Keratinocyte (primary cell): ENCODE results near the gene SOCS3. TPM values are rescaled to one million over a fixed set of nuclear protein-coding genes. Genes with fewer than 3 reads are reported as not detected.

ENCODE experiments used
- DNase-seq: peaks from one replicate; pipeline ENCODE4 v3.0.0-alpha.2; 2011; ENCODE audit warnings: low read depth, missing footprints, low spot score
- FAIRE-seq: peaks from 2 replicates; lab custom pipeline; 2011; peaks lifted over from hg19 to GRCh38; lab: Jason Lieb, UNC
- H2AFZ ChIP-seq: 2 replicates; pipeline ENCODE4 v1.6.0; 2012; ENCODE audit warnings: low read length, control low read depth, inconsistent platforms; ENCODE audit not compliant: control insufficient read depth
- H3K27ac ChIP-seq: 2 replicates; pipeline ENCODE4 v1.5.1; 2011; ENCODE audit warnings: low read length; ENCODE audit not compliant: control insufficient read depth, insufficient read depth
- H3K27me3 ChIP-seq: 3 replicates; pipeline ENCODE4 v1.6.0; 2011; ENCODE audit warnings: low read length; ENCODE audit not compliant: control insufficient read depth, insufficient read depth; ENCODE audit errors: extremely low read depth
- H3K36me3 ChIP-seq, 2 experiments: 2 replicates in 1 of 2; 3 replicates in 1 of 2; pipeline ENCODE4 v1.5.1; 2011; ENCODE audit warnings: low read length in 2 of 2, mild to moderate bottlenecking in 1 of 2; ENCODE audit not compliant: control insufficient read depth in 2 of 2, insufficient read depth in 2 of 2; ENCODE audit errors: extremely low read depth in 1 of 2
- H3K4me1 ChIP-seq: 3 replicates; pipeline ENCODE4 v1.5.1; 2011; ENCODE audit warnings: low read length; ENCODE audit not compliant: control insufficient read depth, insufficient read depth; ENCODE audit errors: extremely low read depth
- H3K4me2 ChIP-seq: 3 replicates; pipeline ENCODE4 v1.6.0; 2011; ENCODE audit warnings: low read depth, low read length; ENCODE audit not compliant: control insufficient read depth, insufficient read depth; ENCODE audit errors: extremely low read depth
- H3K4me3 ChIP-seq, 3 experiments: fragments of 200-600 bp in 1 of 3; sonication (generic) in 1 of 3; 2 replicates in 2 of 3; 3 replicates in 1 of 3; pipeline ENCODE4 v1.5.1; 2011 to 2016; ENCODE audit warnings: low read length in 3 of 3, mild to moderate bottlenecking in 3 of 3, control low read depth in 2 of 3, inconsistent platforms in 1 of 3, low read depth in 1 of 3, mixed read lengths in 1 of 3, mixed run types in 1 of 3, moderate library complexity in 1 of 3; ENCODE audit not compliant: control insufficient read depth in 2 of 3, insufficient read depth in 2 of 3; ENCODE audit errors: extremely low read depth in 1 of 3
- H3K79me2 ChIP-seq: 2 replicates; pipeline ENCODE4 v1.6.0; 2012; ENCODE audit warnings: low read length; ENCODE audit not compliant: control insufficient read depth, insufficient read depth
- H3K9ac ChIP-seq: 3 replicates; pipeline ENCODE4 v1.6.0; 2011; ENCODE audit warnings: low read length; ENCODE audit not compliant: control insufficient read depth, insufficient read depth; ENCODE audit errors: extremely low read depth
- H3K9me1 ChIP-seq: 3 replicates; pipeline ENCODE4 v1.6.0; 2011; ENCODE audit warnings: low read length; ENCODE audit not compliant: control insufficient read depth, insufficient read depth; ENCODE audit errors: extremely low read depth
- H3K9me3 ChIP-seq: 2 replicates; pipeline ENCODE4 v1.5.1; 2012; ENCODE audit warnings: low read depth, low read length; ENCODE audit not compliant: control insufficient read depth
- H4K20me1 ChIP-seq: 3 replicates; pipeline ENCODE4 v1.6.0; 2011; ENCODE audit warnings: low read length; ENCODE audit not compliant: control insufficient read depth, insufficient read depth; ENCODE audit errors: extremely low read depth
- EZH2 ChIP-seq: IDR thresholded peaks from one replicate; pipeline ENCODE4 v1.6.1; 2012; ENCODE audit warnings: inconsistent platforms, mild to moderate bottlenecking, low read length, moderate library complexity
- dilution Hi-C: fragments of 300-500 bp; cut with MboI; formaldehyde crosslinking; loops from one replicate; pipeline ENCODE4 v1.7.0; 2020; ENCODE audit warnings: low sequenced_read_pairs; ENCODE audit not compliant: extremely low pct_ligation_motif_present
- polyA plus RNA-seq, 5 experiments: library from polyadenylated mRNA; depleted of rRNA in 3 of 5; stranded (reverse) in 3 of 5; stranded (forward) in 1 of 5; unstranded in 1 of 5; fragments of >200 nt; gene quantifications; 1 replicate in 1 of 5; 2 replicates in 3 of 5; 3 replicates in 1 of 5; pipeline versions ENCODE4 v1.2.1 to v1.2.3, GENCODE V29; 2011 to 2012; ENCODE audit warnings: missing spikeins in 2 of 5, low read depth in 1 of 5, low replicate concordance in 1 of 5
- TF ChIP-seq, protein P1 (sequence below), 3 experiments: IDR thresholded peaks in 1 of 3; conservative IDR thresholded peaks in 1 of 3; optimal IDR thresholded peaks in 1 of 3; 2 replicates in 2 of 3; 3 replicates in 1 of 3; pipeline versions ENCODE3 to v1.5.1; 2011; ENCODE audit warnings: low read length in 3 of 3, mild to moderate bottlenecking in 3 of 3, moderate library complexity in 2 of 3, control low read depth in 1 of 3, inconsistent platforms in 1 of 3; ENCODE audit not compliant: insufficient read depth in 2 of 3; ENCODE audit errors: extremely low read depth in 1 of 3

Gene SOCS3
- polyA plus RNA-seq, 1 donor (not counting 4 experiments of a cell fraction or from before 2014, with no cell fraction given) = 9.4 TPM

- FAIRE-seq = no peak
- TF ChIP-seq, protein P1, sequence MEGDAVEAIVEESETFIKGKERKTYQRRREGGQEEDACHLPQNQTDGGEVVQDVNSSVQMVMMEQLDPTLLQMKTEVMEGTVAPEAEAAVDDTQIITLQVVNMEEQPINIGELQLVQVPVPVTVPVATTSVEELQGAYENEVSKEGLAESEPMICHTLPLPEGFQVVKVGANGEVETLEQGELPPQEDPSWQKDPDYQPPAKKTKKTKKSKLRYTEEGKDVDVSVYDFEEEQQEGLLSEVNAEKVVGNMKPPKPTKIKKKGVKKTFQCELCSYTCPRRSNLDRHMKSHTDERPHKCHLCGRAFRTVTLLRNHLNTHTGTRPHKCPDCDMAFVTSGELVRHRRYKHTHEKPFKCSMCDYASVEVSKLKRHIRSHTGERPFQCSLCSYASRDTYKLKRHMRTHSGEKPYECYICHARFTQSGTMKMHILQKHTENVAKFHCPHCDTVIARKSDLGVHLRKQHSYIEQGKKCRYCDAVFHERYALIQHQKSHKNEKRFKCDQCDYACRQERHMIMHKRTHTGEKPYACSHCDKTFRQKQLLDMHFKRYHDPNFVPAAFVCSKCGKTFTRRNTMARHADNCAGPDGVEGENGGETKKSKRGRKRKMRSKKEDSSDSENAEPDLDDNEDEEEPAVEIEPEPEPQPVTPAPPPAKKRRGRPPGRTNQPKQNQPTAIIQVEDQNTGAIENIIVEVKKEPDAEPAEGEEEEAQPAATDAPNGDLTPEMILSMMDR (optimal IDR thresholded peaks at IDR 0.05 in 1 of 3, IDR thresholded peaks at IDR 0.05 in 1 of 3, conservative IDR thresholded peaks at IDR 0.05 in 1 of 3; ENCODE audit: extremely low read depth in 1 of 3, insufficient read depth in 2 of 3, low read length in 3 of 3) = no peak
- no peak for TF ChIP-seq EZH2
These were observed 10.0 kb upstream of the SOCS3 start for GRCh38 chr17:78369791-78370381.

GRCh38 chr17:78368854-78369495, 9.1 kb upstream of the SOCS3 start:
- no peak overlapping the region for H3K4me2 ChIP-seq
- no peak overlapping the region for H2AFZ ChIP-seq
- no peaks in the 10 kb centered on the region for H3K36me3 ChIP-seq
- H4K20me1 ChIP-seq = no peaks in the 10 kb centered on the region
- H3K27me3 ChIP-seq = peaks cover 10% of the 10 kb centered on the region
- H3K27ac ChIP-seq = no peak overlapping the region
- H3K4me3 ChIP-seq = no peak overlapping the region
- no peaks in the 10 kb centered on the region for H3K79me2 ChIP-seq
- no peak overlapping the region for H3K9ac ChIP-seq
- TF ChIP-seq, protein P1 (optimal IDR thresholded peaks at IDR 0.05 in 1 of 3, IDR thresholded peaks at IDR 0.05 in 1 of 3, conservative IDR thresholded peaks at IDR 0.05 in 1 of 3; ENCODE audit: extremely low read depth in 1 of 3, insufficient read depth in 2 of 3, low read length in 3 of 3) = no peak
- no peak for TF ChIP-seq EZH2
- H3K9me1 ChIP-seq = no peaks in the 10 kb centered on the region
- no peaks in the 10 kb centered on the region for H3K4me1 ChIP-seq
- no peak for DNase-seq
- dilution Hi-C loops = no loop called here
- H3K9me3 ChIP-seq = no peaks in the 10 kb centered on the region
- no peak for FAIRE-seq

More at GRCh38 chr17:78369791-78370381, 10.0 kb upstream of the SOCS3 start:
- dilution Hi-C loops = no loop called here
- Histone ChIP-seq H3K27ac (no peak overlapping the region), H3K4me2 (no peak overlapping the region), H3K4me3 (no peak overlapping the region), H3K9me1 (peaks cover 3% of the 10 kb centered on the region), H3K36me3 (no peaks in the 10 kb centered on the region), H2AFZ (no peak overlapping the region), H4K20me1 (no peaks in the 10 kb centered on the region), H3K9me3 (no peaks in the 10 kb centered on the region), H3K9ac (no peak overlapping the region), H3K79me2 (no peaks in the 10 kb centered on the region), H3K27me3 (peaks cover 10% of the 10 kb centered on the region), H3K4me1 (peaks cover 8% of the 10 kb centered on the region)
- no peak for DNase-seq
